Stimulated activated CD4-positive, alpha-beta T cell treated with anti-CD3 and anti-CD28 coated beads, Interleukin-1b, Interleukin-23, amount 100 ng/mL, for 48 hours (primary cell): ENCODE data around the gene INCENP.
"Not testable (repeated sequence)": the region's sequence is repeated elsewhere in the genome, so short reads cannot be mapped to it uniquely, and the experiment has no call there.

Source experiments
- DNase-seq: peaks from one replicate; pipeline ENCODE4 v3.0.0-alpha.2; 2020

Gene INCENP

GRCh38 chr11:62123669-62124185 is at the start of gene INCENP:
INCENP (plus strand) TSS chr11:62124011; CDS start chr11:62128162, 4,151 bp downstream.
- peak; percentile 96 for DNase-seq

DNA sequence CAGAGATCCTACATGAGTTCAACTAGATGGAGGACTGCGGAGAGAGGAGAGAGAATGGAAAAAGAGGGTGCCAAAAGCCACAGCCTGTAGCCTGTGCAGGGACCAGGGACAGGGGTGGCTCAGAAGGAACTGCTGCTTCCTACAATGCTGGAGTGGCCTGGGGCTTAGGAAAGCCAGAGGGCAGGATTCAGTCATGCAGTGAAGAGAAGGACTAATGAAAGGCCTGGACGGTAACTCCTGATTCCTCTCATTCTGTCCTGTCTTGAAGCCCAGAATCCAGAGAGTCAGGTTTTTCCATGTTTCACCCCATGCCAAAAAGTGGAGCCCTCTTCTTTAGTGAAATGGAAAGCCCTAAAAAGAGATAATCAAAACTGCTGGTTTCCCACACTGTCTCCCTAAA is 48.4 kb upstream of the INCENP start:
- no peak for DNase-seq

- DNase-seq, result no peak
These were observed 46.7 kb upstream of the INCENP start for GRCh38 chr11:62077132-62077531.

- peak; percentile 80 for DNase-seq
These were observed 42.2 kb upstream of the INCENP start for GRCh38 chr11:62081378-62082291.

GRCh38 chr11:62082292-62082657 is 41.5 kb upstream of the INCENP start:
- no peak for DNase-seq

DNA sequence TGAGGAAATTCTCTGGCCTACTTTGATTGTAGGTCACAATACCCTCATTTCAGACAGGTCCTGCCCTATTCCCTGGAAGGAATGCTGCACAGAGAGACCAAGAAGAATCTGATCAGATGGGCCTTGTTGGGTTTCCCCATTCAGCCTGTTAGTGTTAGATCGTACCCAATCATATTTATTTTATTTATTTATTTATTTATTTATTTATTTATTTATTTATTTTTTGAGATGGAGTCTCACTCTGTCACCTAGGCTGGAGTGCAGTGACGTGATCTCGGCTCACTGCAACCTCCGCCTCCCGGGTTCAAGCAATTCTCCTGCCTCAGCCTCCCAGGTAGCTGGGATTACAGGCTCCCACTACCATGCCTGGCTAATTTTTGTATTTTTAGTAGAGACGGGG is 39.0 kb upstream of the INCENP start:
- DNase-seq, result not testable (repeated sequence)

DNA sequence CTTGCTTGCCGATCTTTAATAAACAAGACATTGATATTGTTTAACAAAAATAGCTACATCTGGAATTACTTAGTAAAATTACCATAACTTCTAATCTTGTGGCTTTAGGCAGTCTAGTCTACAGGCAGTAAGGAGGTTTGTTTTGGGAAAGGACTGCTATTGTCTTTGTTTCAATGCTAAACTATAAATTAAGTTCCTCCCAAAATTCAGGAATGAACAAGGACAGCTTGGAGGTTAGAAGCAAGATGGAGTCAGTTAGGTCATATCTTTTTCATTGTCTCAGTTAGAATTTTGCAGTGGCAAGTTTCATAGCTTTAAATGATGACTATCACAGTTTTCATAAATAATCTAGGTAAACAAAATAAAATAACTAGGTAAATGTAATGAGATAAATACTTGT is 36.1 kb upstream of the INCENP start:
- DNase-seq, result no peak

DNA sequence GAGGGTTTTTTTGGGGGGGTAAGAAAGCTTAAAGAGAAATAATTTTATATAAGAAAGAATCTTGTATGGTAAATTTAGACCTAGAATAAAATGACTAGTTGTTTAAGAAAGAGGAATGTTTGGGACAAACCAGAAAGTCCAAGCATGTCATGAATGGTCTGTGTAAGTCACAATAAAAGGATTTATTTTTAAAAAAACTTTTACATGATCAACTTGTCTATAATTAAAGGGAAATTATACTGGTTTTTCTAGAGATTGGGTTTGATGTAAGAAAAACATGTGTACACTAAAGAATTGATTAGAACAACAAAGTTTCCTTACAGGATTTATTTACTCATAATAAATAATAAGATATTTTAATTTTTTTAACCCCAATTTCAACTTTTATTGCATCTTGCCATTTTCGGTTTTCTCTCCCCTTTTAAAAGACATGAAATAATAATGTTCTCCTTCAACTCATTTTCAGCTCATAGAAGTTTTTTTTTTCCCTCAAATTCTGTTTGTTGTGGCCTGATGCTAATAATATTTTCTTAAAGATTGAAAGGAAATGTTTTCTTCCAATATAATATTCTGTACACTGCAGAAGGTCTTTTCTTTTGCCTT is 35.4 kb upstream of the INCENP start:
- DNase-seq, result no peak

- DNase-seq, result no peak
These were observed 20.7 kb upstream of the INCENP start for GRCh38 chr11:62103141-62103540.

- DNase-seq, result no peak
These were observed 19.8 kb upstream of the INCENP start for GRCh38 chr11:62103986-62104385.

- no peak for DNase-seq
These were observed 18.8 kb upstream of the INCENP start for GRCh38 chr11:62104816-62105653.

DNA sequence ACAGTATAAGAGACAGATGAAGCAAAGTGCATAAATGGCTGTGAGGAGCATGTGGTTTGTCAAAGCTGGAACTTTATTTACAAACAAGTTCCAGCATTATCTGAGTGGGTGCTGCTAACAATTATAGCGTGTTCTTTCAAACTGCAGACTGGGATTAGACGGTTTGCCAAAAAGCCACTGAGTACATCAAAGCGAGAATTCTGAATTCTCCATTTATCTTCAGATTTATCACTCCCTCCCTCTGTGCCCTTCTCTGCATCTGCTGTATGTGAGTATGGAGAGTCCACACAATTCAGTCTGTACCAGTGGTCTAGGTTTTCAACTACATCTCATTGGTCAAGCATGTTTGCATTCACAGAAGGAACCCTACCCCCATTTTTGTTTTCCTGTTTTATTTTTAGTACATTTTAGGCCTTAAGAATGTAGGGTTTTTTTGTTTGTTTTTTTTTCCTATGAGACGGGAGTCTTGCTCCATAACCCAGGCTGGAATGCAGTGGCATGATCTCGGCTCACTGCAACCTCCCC is 18.1 kb upstream of the INCENP start:
- no peak for DNase-seq

GRCh38 chr11:62108017-62108750 is 15.6 kb upstream of the INCENP start:
- DNase-seq, result peak; percentile 25

DNA sequence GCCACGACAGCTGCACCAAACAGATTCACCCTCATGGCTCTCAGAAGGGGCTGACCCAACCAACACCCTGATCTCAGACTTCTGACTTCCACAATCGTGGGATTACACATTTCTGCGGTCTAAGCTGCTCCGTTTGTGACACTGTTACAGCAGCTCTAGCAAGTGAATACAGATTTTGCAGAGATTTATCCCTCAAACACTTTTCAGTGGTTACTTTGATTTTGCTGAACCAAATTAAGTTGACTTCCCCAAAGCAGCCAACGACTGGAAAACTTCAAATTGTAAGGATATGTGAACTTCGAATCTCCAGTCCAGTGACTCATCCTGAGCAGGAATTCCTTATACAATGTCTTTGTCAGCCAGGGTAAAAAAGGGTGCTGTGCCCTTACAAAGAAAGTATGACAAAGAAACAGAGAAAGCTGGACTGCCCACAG is 14.8 kb upstream of the INCENP start:
- no peak for DNase-seq

DNA sequence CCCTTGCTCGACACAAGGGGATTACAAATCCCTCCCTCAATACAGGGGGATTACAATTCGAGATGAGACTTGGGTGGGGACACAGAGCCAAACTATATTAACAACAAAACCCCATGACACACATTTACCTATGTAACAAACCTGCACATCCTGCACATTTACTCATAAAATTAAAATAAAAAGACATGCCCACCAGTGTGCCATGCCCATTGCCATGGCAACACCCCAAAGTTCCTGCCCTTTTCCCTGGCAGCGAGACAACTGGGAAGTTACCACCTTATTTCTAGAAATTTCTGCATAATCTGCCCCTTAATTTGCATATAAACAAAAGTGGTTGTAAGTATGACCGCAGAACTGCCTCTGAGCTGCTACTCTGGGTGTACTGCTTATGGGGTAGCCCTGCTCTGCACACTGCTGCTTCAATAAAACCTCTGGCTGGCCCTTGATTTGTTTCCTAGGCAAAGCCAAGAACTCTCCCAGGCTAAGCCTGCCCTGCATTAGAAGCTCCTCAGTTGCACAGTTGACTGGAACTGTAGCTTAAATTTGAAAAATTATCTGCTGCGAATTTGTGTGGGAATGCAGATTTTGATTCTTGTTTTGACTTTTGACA is 8.6 kb upstream of the INCENP start:
- DNase-seq, result no peak

- DNase-seq, result no peak
These were observed 7.4 kb upstream of the INCENP start for GRCh38 chr11:62116451-62116850.

DNA sequence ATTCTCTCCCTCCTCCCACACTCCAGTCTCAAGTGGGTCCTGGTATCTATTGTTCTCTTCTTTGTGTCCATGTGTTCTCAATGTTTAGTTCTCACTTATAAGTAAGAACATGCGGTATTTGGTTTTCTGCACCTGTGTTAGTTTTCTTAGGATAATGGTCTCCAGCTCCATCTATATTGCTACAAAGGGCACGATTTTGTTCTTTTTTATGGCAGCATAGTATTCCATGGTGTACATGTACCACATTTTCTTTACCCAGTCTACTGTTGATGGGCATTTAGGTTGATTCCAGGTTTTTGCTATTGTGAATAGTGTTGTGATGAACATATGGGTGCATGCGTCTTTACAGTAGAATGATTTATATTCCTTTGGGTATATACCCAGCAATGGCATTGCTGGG is 4.2 kb upstream of the INCENP start:
- DNase-seq, result no peak

DNA sequence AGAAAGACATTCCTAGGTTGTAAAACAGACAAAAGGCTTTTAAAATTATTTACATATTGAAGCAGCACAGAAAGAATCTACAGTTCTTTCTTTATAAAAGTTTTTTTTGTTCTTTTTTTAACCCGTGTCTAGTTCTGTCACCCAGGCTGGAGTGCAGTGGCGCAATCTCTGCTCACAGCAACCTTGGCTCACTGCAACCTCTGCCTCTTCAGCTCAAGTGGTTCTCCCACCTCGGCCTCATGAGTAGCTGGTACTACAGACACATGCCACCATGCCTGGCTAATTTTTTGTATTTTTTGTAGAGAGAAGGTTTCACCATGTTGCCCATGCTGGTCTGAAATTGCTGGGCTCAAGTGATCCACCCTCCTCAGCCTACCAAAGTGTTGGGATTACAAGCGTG is 3.8 kb upstream of the INCENP start:
- DNase-seq, result no peak

- no peak for DNase-seq
These were observed 3.4 kb upstream of the INCENP start for GRCh38 chr11:62120431-62120830.

DNA sequence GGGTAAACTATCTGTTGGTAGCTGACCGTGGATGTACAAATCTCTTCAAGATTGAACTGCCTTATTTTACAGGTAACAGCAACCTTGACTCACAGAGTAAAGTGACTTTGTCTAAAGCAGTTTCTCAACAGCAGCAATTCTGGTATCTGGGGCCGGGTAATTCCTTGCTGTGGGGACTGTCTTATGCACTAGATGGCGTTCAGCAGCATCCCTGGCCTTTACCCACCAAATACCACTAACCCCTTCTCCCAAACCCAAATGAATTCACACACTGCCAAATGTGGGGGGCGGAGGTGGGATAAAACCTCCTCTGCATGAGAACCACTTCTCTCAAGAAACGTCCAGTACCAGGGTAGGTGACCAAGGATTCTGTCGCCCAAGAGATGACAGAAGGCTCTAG is 1.7 kb upstream of the INCENP start:
- no peak for DNase-seq

DNA sequence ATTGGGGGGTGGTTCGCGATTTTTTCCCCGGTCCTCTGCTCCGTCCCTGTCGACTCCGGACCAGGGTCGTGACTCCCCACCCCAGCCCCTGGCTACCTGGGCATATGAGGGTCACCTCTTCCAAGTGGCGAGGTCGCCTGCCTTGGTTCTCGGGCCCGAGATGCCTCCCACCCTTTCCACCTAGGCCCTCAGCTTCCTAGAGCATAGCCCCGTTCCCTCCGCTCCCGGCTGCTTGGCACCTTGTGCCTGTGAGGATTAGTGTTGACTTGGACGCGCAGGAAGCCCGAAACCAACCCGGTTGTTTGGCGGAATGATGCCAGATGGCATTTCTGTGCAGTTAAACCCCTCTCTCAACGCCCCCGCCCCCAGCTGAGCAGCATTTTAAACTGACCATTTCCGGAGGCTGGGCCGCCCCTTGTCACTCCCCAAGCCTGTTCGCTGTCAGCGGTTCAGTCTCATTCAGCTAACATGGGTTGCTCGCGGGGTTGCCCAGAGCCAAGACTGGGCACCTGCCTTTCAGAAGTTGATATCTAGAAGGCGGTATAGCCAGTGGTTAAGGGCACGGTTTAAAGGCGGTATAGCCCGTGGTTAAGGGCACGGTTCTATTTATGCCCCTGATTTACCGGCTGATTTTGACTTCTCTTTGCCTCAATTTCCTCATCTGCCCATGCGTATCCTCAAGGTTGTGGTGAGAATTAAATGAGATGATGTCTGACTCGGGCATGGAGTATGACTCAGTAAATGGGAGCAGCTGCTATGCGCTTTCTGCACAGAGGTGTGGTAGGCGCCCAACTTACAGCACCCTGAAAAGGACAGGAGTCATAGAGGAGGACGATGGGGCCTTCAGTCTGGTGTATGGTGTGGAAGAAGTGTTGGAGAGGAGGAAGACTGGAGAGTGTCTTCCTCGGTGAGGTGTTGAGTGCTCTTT is 639 bp downstream of the INCENP start:
- peak; percentile 51 for DNase-seq
